Sigmoid colon (tissue), 4 donors: ENCODE results near the gene HSPB2.

Experiments used
- EP300 ChIP-seq, 4 donors: sonication (generic); formaldehyde crosslinking; IDR thresholded peaks; one replicate each; pipeline ENCODE4 v1.6.1; 2017; ENCODE audit warnings: antibody characterized with exemption in 4 of 4
- POLR2A ChIP-seq, 2 donors: fragments of 450-650 bp; IDR thresholded peaks; one replicate each; pipeline ENCODE4 v1.6.1; 2016; ENCODE audit warnings: antibody characterized with exemption in 2 of 2, mild to moderate bottlenecking in 2 of 2, moderate library complexity in 2 of 2
- POLR2AphosphoS5 ChIP-seq, 4 donors: sonication (generic); formaldehyde crosslinking; IDR thresholded peaks; one replicate each; pipeline ENCODE4 v1.6.1; 2017; ENCODE audit warnings: antibody characterized with exemption in 4 of 4
- TF ChIP-seq, protein P1 (sequence below), 4 experiments: fragments of 450-650 bp in 3 of 4; fragments of 200-600 bp in 1 of 4; IDR thresholded peaks; one replicate each; pipeline ENCODE4 v1.5.1; 2016 to 2019; ENCODE audit warnings: antibody characterized with exemption in 4 of 4, mild to moderate bottlenecking in 3 of 4, moderate library complexity in 2 of 4

DNA sequence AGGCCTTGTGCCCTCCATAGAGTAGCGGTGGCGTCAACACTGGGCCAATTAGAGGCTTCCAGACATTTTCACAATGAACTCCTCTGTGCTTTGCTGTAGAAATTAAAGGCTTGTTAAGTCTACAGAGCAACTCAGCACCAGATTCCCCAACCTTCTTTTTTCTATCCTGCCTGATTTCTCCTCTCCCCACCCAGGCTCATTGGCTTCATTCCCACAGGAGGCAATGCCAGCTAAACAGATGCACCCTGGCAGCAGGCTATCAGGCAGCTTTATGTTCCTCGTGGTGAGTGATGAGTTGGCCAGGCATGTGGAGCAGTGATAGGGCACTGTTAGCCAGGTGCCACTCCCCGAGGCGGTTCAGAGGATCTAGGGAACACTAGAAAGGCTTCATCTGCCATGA, 29.4 kb downstream of the HSPB2 start:
- TF ChIP-seq POLR2AphosphoS5 (IDR thresholded peaks at IDR 0.05) (no peak), POLR2A (IDR thresholded peaks at IDR 0.05) (no peak), EP300 (IDR thresholded peaks at IDR 0.05) (no peak)
- TF ChIP-seq, protein P1, sequence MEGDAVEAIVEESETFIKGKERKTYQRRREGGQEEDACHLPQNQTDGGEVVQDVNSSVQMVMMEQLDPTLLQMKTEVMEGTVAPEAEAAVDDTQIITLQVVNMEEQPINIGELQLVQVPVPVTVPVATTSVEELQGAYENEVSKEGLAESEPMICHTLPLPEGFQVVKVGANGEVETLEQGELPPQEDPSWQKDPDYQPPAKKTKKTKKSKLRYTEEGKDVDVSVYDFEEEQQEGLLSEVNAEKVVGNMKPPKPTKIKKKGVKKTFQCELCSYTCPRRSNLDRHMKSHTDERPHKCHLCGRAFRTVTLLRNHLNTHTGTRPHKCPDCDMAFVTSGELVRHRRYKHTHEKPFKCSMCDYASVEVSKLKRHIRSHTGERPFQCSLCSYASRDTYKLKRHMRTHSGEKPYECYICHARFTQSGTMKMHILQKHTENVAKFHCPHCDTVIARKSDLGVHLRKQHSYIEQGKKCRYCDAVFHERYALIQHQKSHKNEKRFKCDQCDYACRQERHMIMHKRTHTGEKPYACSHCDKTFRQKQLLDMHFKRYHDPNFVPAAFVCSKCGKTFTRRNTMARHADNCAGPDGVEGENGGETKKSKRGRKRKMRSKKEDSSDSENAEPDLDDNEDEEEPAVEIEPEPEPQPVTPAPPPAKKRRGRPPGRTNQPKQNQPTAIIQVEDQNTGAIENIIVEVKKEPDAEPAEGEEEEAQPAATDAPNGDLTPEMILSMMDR (IDR thresholded peaks at IDR 0.05), result no peak
